Caco-2 (cell line): Measurements from ENCODE around the gene TRPM6. TPM values are rescaled to one million over a fixed set of nuclear protein-coding genes. Genes with fewer than 3 reads are reported as not detected.

Source experiments
- BruUV-seq: library from RNA; stranded (reverse); fragments of 400-500 nt; replicated peaks from 2 replicates; lab custom pipeline; 2021; lab: Mats Ljungman, UMichigan
- CTCF ChIA-PET: fragments of 300-600 bp; sonication (Branson Sonifier 250); formaldehyde crosslinking; loops from one replicate; lab custom pipeline; 2022; ENCODE audit warnings: antibody characterized with exemption; lab: Charles Lee
- POLR2A ChIA-PET: fragments of 300-600 bp; sonication (Branson Sonifier 250); formaldehyde crosslinking; loops from one replicate; lab custom pipeline; 2022; ENCODE audit warnings: antibody characterized with exemption; lab: Charles Lee
- DNase-seq, 2 experiments: peaks; one replicate each; pipeline versions ENCODE4 v3.0.0 to v3.0.0-alpha.2; 2020 to 2022
- H3K27me3 ChIP-seq: replicated peaks from 2 replicates; pipeline ENCODE4 v1.6.0; 2011; ENCODE audit warnings: low read length; ENCODE audit not compliant: control insufficient read depth, insufficient read depth
- H3K36me3 ChIP-seq: 2 replicates; pipeline ENCODE4 v1.5.1; 2011; ENCODE audit warnings: low read length; ENCODE audit not compliant: control insufficient read depth, insufficient read depth
- H3K4me1 ChIP-seq: fragments of 250-450 bp; sonication (Bioruptor Pico); 2 replicates; pipeline ENCODE4 v1.5.1; 2020; ENCODE audit warnings: mild to moderate bottlenecking
- H3K4me3 ChIP-seq: 2 replicates; pipeline ENCODE4 v1.5.1; 2011; ENCODE audit warnings: low read depth, mild to moderate bottlenecking, control low read depth, low read length
- H3K9me3 ChIP-seq: fragments of 250-450 bp; sonication (Bioruptor Pico); 2 replicates; pipeline ENCODE4 v1.5.1; 2020; ENCODE audit warnings: mild to moderate bottlenecking, moderate library complexity
- H3K27ac Mint-ChIP-seq: one replicate; pipeline ENCODE4 v1.8.0; 2022; ENCODE audit warnings: mixed read lengths; ENCODE audit not compliant: unreplicated experiment
- H3K27me3 Mint-ChIP-seq: one replicate; pipeline ENCODE4 v1.8.0; 2022; ENCODE audit warnings: mixed read lengths; ENCODE audit not compliant: insufficient read depth, unreplicated experiment
- H3K36me3 Mint-ChIP-seq: one replicate; pipeline ENCODE4 v1.8.0; 2022; ENCODE audit warnings: mild to moderate bottlenecking, mixed read lengths; ENCODE audit not compliant: insufficient read depth, unreplicated experiment
- H3K4me1 Mint-ChIP-seq: one replicate; pipeline ENCODE4 v1.8.0; 2022; ENCODE audit warnings: low read depth, mixed read lengths; ENCODE audit not compliant: unreplicated experiment
- H3K4me3 Mint-ChIP-seq: one replicate; pipeline ENCODE4 v1.8.0; 2022; ENCODE audit warnings: mild to moderate bottlenecking, moderate library complexity, mixed read lengths; ENCODE audit not compliant: unreplicated experiment
- H3K9me3 Mint-ChIP-seq: one replicate; pipeline ENCODE4 v1.8.0; 2022; ENCODE audit warnings: mixed read lengths; ENCODE audit not compliant: unreplicated experiment
- intact Hi-C: fragments of 100-400 bp; cut with micrococcal nuclease; formaldehyde crosslinking; loops from one replicate; pipeline ENCODE4 v1.10.0; 2022; ENCODE audit not compliant: unreplicated experiment
- total RNA-seq: library from RNA; stranded (reverse); gene quantifications from 2 replicates; pipeline ENCODE4 v1.2.3, GENCODE V29; 2022
- TF ChIP-seq, protein P1 (sequence below), 2 experiments: fragments of 200-600 bp in 1 of 2; IDR thresholded peaks; 1 replicate in 1 of 2; 2 replicates in 1 of 2; pipeline versions ENCODE4 v1.5.1 to v1.8.0; 2011 to 2022; ENCODE audit warnings: antibody characterized with exemption in 1 of 2, control low read depth in 1 of 2, inconsistent platforms in 1 of 2, low read depth in 1 of 2, low read length in 1 of 2, mild to moderate bottlenecking in 1 of 2, moderate library complexity in 1 of 2; ENCODE audit not compliant: insufficient read depth in 1 of 2, severe bottlenecking in 1 of 2, unreplicated experiment in 1 of 2

TRPM6 gene
- total RNA-seq, 1 experiment from 2014 or later, result 5.0 TPM

DNA sequence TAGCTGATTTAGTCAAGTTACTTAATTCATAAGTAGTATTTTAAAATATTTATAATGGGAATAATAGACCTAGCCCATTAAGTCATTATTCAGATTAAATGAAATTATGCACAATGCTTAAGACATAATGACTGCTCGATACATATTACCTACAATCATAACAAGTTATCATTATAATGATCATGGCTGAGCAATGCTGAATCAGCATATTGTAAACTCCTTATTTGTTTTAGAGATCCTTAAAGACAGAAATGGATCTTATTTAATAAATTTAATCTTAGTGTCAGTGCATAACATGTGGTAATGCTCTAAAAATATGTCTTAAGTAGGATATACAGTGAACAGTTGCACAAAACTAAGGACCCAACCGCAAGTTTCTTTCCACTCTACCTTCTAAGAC is 169.0 kb downstream of the TRPM6 start:
- no peaks in the 10 kb centered on the region for H3K9me3 ChIP-seq
- H3K27me3 ChIP-seq, result no peaks in the 10 kb centered on the region
- H3K27me3 Mint-ChIP-seq, result no peaks in the 10 kb centered on the region
- intact Hi-C loops, result no loop called here
- no peak overlapping the region for H3K4me3 ChIP-seq
- CTCF ChIA-PET, result no interaction called here
- H3K4me3 Mint-ChIP-seq, result no peak overlapping the region
- TF ChIP-seq, protein P1, sequence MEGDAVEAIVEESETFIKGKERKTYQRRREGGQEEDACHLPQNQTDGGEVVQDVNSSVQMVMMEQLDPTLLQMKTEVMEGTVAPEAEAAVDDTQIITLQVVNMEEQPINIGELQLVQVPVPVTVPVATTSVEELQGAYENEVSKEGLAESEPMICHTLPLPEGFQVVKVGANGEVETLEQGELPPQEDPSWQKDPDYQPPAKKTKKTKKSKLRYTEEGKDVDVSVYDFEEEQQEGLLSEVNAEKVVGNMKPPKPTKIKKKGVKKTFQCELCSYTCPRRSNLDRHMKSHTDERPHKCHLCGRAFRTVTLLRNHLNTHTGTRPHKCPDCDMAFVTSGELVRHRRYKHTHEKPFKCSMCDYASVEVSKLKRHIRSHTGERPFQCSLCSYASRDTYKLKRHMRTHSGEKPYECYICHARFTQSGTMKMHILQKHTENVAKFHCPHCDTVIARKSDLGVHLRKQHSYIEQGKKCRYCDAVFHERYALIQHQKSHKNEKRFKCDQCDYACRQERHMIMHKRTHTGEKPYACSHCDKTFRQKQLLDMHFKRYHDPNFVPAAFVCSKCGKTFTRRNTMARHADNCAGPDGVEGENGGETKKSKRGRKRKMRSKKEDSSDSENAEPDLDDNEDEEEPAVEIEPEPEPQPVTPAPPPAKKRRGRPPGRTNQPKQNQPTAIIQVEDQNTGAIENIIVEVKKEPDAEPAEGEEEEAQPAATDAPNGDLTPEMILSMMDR (IDR thresholded peaks at IDR 0.05; ENCODE audit: insufficient read depth in 1 of 2, low read depth in 1 of 2, low read length in 1 of 2, severe bottlenecking in 1 of 2, unreplicated experiment in 1 of 2), result no peak
- H3K36me3 Mint-ChIP-seq, result no peaks in the 10 kb centered on the region
- H3K4me1 Mint-ChIP-seq, result no peaks in the 10 kb centered on the region
- no peaks in the 10 kb centered on the region for H3K9me3 Mint-ChIP-seq
- POLR2A ChIA-PET, result no interaction called here
- no peaks in the 10 kb centered on the region for H3K36me3 ChIP-seq
- no peak overlapping the region for H3K27ac Mint-ChIP-seq
- no peak for DNase-seq
- H3K4me1 ChIP-seq, result no peaks in the 10 kb centered on the region
- BruUV-seq, result no TSS peak

DNA sequence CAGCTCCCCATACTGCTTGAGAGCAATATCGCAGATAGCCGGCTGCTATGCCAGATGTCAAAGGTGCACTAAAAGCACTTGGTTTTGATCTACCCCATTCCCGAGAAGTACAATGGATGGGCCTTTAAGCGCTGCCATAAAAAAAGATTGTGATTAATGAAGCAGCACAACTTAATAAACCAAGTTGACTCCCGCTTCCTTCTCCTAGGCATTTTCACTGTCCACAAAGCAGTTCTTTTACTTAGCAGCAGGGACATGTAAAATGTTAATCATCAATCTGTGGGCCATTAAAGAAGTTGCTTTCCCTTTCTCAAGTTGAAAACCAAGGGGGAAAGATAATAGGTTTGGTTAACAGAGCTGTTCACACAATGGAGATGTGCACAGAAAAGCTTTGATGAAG is 176.4 kb downstream of the TRPM6 start:
- intact Hi-C loops, result no loop called here
- TF ChIP-seq, protein P1 (IDR thresholded peaks at IDR 0.05; ENCODE audit: insufficient read depth in 1 of 2, low read depth in 1 of 2, low read length in 1 of 2, severe bottlenecking in 1 of 2, unreplicated experiment in 1 of 2), result no peak
- H3K27ac Mint-ChIP-seq, result no peak overlapping the region

DNA sequence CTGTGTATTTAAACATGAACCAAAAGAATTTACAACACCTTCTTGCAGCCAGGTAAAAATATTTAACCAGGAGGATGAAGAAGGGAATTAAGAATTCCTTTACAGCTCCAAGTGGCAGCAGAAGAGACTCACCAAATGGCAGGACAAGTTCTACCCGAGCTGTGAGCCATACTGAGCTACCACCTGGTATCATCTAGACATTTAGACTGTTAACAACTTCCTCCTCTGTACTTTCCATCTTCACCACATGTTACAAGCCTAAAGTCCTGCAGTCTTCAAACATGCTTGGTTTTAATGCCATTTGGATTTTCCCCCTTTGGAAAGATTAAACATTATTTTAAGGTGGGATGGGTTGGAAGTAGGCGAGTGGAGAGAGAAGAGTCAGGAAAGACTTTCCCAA is 190.2 kb downstream of the TRPM6 start:
- Histone ChIP-seq H3K4me1 (no peaks in the 10 kb centered on the region), H3K27me3 (no peaks in the 10 kb centered on the region), H3K4me3 (no peak overlapping the region), H3K36me3 (no peaks in the 10 kb centered on the region), H3K9me3 (no peaks in the 10 kb centered on the region)
- no TSS peak for BruUV-seq
- Mint-ChIP-seq H3K36me3 (no peaks in the 10 kb centered on the region), H3K27ac (no peak overlapping the region), H3K4me3 (no peak overlapping the region), H3K4me1 (no peaks in the 10 kb centered on the region), H3K27me3 (peaks cover 4% of the 10 kb centered on the region), H3K9me3 (no peaks in the 10 kb centered on the region)
- TF ChIP-seq, protein P1 (IDR thresholded peaks at IDR 0.05; ENCODE audit: insufficient read depth in 1 of 2, low read depth in 1 of 2, low read length in 1 of 2, severe bottlenecking in 1 of 2, unreplicated experiment in 1 of 2), result no peak
- no peak for DNase-seq
- ChIA-PET POLR2A (no interaction called here), CTCF (no interaction called here)
- intact Hi-C loops, result no loop called here

More for the DNA sequence above, 176.4 kb downstream of the TRPM6 start:
- CTCF ChIA-PET, result no interaction called here
- Mint-ChIP-seq H3K27me3 (peaks cover 3% of the 10 kb centered on the region), H3K4me3 (no peak overlapping the region), H3K9me3 (no peaks in the 10 kb centered on the region), H3K36me3 (no peaks in the 10 kb centered on the region), H3K4me1 (no peaks in the 10 kb centered on the region)
- H3K9me3 ChIP-seq, result no peaks in the 10 kb centered on the region
- no TSS peak for BruUV-seq
- no peaks in the 10 kb centered on the region for H3K4me1 ChIP-seq
- no peaks in the 10 kb centered on the region for H3K27me3 ChIP-seq
- H3K4me3 ChIP-seq, result no peak overlapping the region
- POLR2A ChIA-PET, result no interaction called here
- H3K36me3 ChIP-seq, result no peaks in the 10 kb centered on the region
- DNase-seq, result no peak
